Measurements from ENCODE around the gene KCNAB1.
"Not testable (repeated sequence)": the region's sequence is repeated elsewhere in the genome, so short reads cannot be mapped to it uniquely, and the experiment has no call there.

KCNAB1 gene

GRCh38 chr3:156271995-156272719 lies 151.8 kb downstream of the KCNAB1 start:
- no peak for DNase-seq (ENCODE audit: low spot score)

- no peak for DNase-seq (ENCODE audit: low spot score)
These were observed 152.8 kb downstream of the KCNAB1 start for GRCh38 chr3:156273111-156273694.

- DNase-seq (ENCODE audit: low spot score): no peak
These were observed 154.4 kb downstream of the KCNAB1 start for GRCh38 chr3:156274791-156275190.

- DNase-seq (ENCODE audit: low spot score): not testable (repeated sequence)
These were observed 164.3 kb downstream of the KCNAB1 start for GRCh38 chr3:156284637-156285036.

GRCh38 chr3:156285626-156286025 lies 165.2 kb downstream of the KCNAB1 start:
- DNase-seq (ENCODE audit: low spot score): no peak

- DNase-seq (ENCODE audit: low spot score): no peak
These were observed 170.5 kb downstream of the KCNAB1 start for GRCh38 chr3:156290924-156291271.

GRCh38 chr3:156291272-156292123 lies 171.1 kb downstream of the KCNAB1 start:
- DNase-seq (ENCODE audit: low spot score): no peak

- no peak for DNase-seq (ENCODE audit: low spot score)
These were observed 173.2 kb downstream of the KCNAB1 start for GRCh38 chr3:156293566-156293965.

GRCh38 chr3:156297582-156297981 lies 177.2 kb downstream of the KCNAB1 start:
- DNase-seq (ENCODE audit: low spot score): no peak

GRCh38 chr3:156298014-156298413 lies 177.6 kb downstream of the KCNAB1 start:
- DNase-seq (ENCODE audit: low spot score): no peak

- DNase-seq (ENCODE audit: low spot score): no peak
These were observed 178.6 kb downstream of the KCNAB1 start for GRCh38 chr3:156298938-156299337.

GRCh38 chr3:156299569-156299968 lies 179.2 kb downstream of the KCNAB1 start:
- no peak for DNase-seq (ENCODE audit: low spot score)

GRCh38 chr3:156300371-156300770 lies 180.0 kb downstream of the KCNAB1 start:
- no peak for DNase-seq (ENCODE audit: low spot score)

- DNase-seq (ENCODE audit: low spot score): no peak
These were observed 180.8 kb downstream of the KCNAB1 start for GRCh38 chr3:156300929-156301840.

- DNase-seq (ENCODE audit: low spot score): no peak
These were observed 182.8 kb downstream of the KCNAB1 start for GRCh38 chr3:156303001-156303707.

GRCh38 chr3:156304406-156304805 lies 184.0 kb downstream of the KCNAB1 start:
- no peak for DNase-seq (ENCODE audit: low spot score)

- DNase-seq (ENCODE audit: low spot score): no peak
These were observed 185.3 kb downstream of the KCNAB1 start for GRCh38 chr3:156305672-156306071.

- no peak for DNase-seq (ENCODE audit: low spot score)
These were observed 187.3 kb downstream of the KCNAB1 start for GRCh38 chr3:156307704-156308103.

GRCh38 chr3:156311431-156311830 lies 191.1 kb downstream of the KCNAB1 start:
- no peak for DNase-seq (ENCODE audit: low spot score)

GRCh38 chr3:156311930-156312329 lies 191.6 kb downstream of the KCNAB1 start:
- DNase-seq (ENCODE audit: low spot score): no peak

GRCh38 chr3:156316076-156316475 lies 195.7 kb downstream of the KCNAB1 start:
- no peak for DNase-seq (ENCODE audit: low spot score)
